Activated naive CD4-positive, alpha-beta T cell treated with anti-CD3 and anti-CD28 coated beads, Interleukin-2, amount 10 ng/mL, durations not matched to agents 7 days and 5 days (primary cell): ENCODE results near the gene ANKRD22.

Experiments
- CTCF ChIA-PET: fragments of 350-600 bp; sonication (Branson Sonifier 250); formaldehyde crosslinking; loops from one replicate; lab custom pipeline; 2021; ENCODE audit warnings: antibody characterized with exemption; lab: Charles Lee
- DNase-seq: peaks from one replicate; pipeline ENCODE4 v3.0.0-alpha.2; 2020
- H3K27ac Mint-ChIP-seq: one replicate; pipeline ENCODE4 v1.8.0; 2021; ENCODE audit warnings: mild to moderate bottlenecking, moderate library complexity, mixed read lengths
- H3K27me3 Mint-ChIP-seq: one replicate; pipeline ENCODE4 v1.8.0; 2021; ENCODE audit warnings: mild to moderate bottlenecking, mixed read lengths
- H3K36me3 Mint-ChIP-seq: one replicate; pipeline ENCODE4 v1.8.0; 2021; ENCODE audit warnings: mixed read lengths
- H3K4me1 Mint-ChIP-seq: one replicate; pipeline ENCODE4 v1.8.0; 2021; ENCODE audit warnings: mixed read lengths
- H3K4me3 Mint-ChIP-seq: one replicate; pipeline ENCODE4 v1.8.0; 2021; ENCODE audit warnings: mild to moderate bottlenecking, moderate library complexity, mixed read lengths
- H3K9me3 Mint-ChIP-seq: one replicate; pipeline ENCODE4 v1.8.0; 2021; ENCODE audit warnings: mixed read lengths

The ANKRD22 gene

DNA sequence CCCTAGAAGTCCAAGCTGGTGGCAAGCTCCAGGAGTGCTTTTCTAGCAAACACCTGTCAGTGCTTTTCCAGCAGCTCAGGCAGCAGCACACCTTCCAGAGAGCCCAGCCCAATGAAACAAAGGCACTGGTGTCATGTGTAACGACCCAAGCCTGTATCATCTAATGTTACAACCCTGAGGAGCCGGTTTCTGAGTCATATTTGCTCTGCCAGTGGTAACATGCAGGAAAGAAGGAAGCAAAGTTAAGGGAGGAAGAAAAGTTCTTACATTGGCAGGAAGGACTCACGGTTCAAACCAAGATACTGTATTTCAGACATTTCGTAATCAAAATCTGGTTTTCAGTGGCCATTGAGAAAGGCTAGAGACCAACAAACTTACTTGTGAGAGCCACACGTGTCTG is at the start of gene ANKRD22:
Gene ANKRD22, minus strand, starts transcription at position 139 of the 400 bp plus-strand sequence. CDS start 237 bp downstream, outside the sequence.
- no peak for DNase-seq
- Mint-ChIP-seq H3K27me3 (no peaks in the 10 kb centered on the region), H3K27ac (no peak within 1 kb of the TSS)

DNA sequence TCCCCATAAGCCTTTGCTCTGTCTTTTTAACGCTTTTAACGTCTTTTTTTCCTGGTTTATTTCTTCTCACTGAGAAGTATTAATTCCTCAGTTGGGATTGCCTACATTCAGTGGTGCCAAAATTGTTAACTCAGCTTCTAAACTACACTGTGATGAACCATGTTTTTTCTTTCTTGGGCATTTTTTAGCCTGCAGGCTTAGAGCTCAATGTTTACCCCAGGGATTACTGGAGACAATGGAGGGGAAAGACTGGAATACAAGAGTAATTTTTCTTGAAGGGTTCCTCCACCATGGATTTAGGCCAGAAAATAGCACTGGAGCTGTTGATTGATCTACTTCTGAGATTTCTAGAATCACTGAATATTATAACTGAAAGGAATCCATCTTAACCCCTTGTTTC is 48.2 kb upstream of the ANKRD22 start:
- H3K4me3 Mint-ChIP-seq: no peak overlapping the region
- DNase-seq: no peak
- CTCF ChIA-PET: interaction anchor here (0.8 to 5.0 kb wide), 5 partner anchors 13 to 171 kb away, joined by 3 to 27 read pairs (median 5); no protein-coding TSS in a partner anchor
- H3K36me3 Mint-ChIP-seq: peaks cover 65% of the 10 kb centered on the region
- H3K4me1 Mint-ChIP-seq: peaks cover 59% of the 10 kb centered on the region
- no peaks in the 10 kb centered on the region for H3K27me3 Mint-ChIP-seq
- H3K9me3 Mint-ChIP-seq: no peaks in the 10 kb centered on the region
- H3K27ac Mint-ChIP-seq: no peak overlapping the region

More for the DNA sequence above, at the start of gene ANKRD22:
- H3K36me3 Mint-ChIP-seq: no peaks in the 10 kb centered on the region
- CTCF ChIA-PET: interaction anchor here (1.0 kb wide), 1 partner anchor 16 kb away, joined by 7 read pairs; no protein-coding TSS in a partner anchor
- H3K4me3 Mint-ChIP-seq: no peak within 1 kb of the TSS
- no peaks in the 10 kb centered on the region for H3K9me3 Mint-ChIP-seq
- peaks cover 14% of the 10 kb centered on the region for H3K4me1 Mint-ChIP-seq

DNA sequence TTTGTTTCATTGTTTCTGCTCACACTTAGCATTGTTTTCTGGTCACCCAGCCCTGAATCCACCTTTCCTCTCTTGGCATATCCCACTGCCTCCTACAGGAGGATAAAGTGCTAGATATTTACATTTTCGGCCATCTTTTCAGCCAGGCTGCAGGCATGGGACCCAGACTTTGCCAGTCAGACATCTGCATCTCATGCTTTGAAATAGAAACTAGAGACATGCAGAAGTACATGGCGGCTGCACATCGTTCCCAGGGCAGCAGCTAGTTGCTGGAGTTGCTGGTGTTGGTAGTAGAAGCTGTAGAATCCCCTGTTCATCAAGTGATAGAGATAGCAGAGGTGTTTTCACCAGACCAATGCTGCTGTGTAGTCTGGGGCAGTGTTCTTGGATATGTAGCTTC is 47.1 kb upstream of the ANKRD22 start:
- Mint-ChIP-seq H3K9me3 (no peaks in the 10 kb centered on the region), H3K4me1 (peaks cover 59% of the 10 kb centered on the region), H3K27ac (no peak overlapping the region), H3K36me3 (peaks cover 57% of the 10 kb centered on the region), H3K27me3 (no peaks in the 10 kb centered on the region), H3K4me3 (no peak overlapping the region)
- DNase-seq: no peak
- CTCF ChIA-PET: interaction anchor here (1.1 kb wide), 1 partner anchor 62 kb away, joined by 6 read pairs; no protein-coding TSS in a partner anchor

DNA sequence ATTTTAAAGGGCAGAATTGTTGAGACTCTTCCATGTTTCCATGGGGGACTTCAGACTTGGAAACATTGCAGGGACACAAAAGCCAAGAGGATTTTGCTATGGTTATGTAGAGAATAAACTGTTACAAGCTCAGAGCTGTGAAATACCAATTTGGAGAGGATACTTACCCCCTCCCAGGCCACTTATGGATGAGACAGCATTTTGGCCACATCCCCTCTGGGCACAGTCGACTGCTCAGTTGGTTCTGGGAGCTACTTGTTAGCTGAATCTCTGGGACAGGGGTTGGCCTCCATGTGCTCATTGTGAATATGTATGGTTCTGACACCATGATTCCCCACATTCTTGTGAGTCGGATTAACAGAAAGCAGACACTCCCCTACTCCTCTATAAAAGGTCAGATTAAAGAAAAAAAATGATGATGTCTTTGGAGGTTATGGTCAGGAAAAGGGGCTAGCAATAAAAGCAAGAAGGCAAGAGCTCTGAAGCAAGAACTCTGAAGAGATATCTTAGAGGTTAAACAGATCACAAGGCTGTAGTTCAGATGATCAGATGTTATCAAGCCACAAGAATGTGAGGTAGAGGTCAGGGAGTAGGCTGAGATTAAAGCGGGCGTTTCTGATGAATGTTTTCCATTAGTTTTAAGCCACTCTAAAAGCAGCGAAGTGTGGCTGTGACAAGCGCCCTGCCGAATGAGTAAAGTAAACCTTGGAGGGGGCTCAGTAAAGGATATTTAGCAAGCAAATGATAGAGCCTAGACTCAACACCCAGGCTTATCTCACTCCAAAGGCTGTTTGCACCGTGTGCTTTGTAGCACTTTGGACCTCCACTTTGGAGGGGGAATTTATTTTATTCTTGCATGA is 45.6 kb upstream of the ANKRD22 start:
- Mint-ChIP-seq H3K4me3 (no peak overlapping the region), H3K27ac (no peak overlapping the region), H3K27me3 (no peaks in the 10 kb centered on the region), H3K4me1 (peaks cover 64% of the 10 kb centered on the region), H3K36me3 (peaks cover 44% of the 10 kb centered on the region), H3K9me3 (no peaks in the 10 kb centered on the region)
- no peak for DNase-seq
- CTCF ChIA-PET: no interaction called here

DNA sequence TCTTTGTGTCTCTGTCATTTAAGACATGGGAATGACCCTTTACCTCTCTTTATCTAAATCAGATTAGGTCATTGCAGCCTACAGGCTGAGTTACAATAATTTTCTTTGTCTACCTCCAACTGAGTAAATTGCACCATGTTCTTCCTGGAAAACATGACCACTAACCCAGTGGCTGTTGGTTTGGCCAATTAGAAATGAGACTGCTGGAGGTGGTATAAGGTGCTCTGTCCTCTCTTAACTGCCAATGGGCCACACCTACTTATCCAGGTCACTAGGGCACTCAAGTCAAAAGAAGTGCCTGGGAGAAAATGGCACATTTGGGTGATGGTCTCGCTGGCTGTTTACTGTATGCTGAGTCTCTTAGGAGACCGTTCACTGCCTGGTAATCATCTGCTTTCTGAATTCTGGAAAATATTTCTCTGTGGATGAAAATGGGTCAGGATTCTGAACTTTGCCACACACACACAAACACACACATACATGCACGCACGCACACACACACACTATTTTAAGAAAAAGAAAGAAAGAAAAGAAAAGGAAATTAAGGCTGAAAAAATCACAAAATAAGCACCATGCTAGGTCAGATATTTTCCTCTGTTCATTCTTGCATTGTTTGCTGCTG is 44.8 kb upstream of the ANKRD22 start:
- no peaks in the 10 kb centered on the region for H3K27me3 Mint-ChIP-seq
- no peak overlapping the region for H3K4me3 Mint-ChIP-seq
- peaks cover 40% of the 10 kb centered on the region for H3K36me3 Mint-ChIP-seq
- CTCF ChIA-PET: no interaction called here
- peaks cover 61% of the 10 kb centered on the region for H3K4me1 Mint-ChIP-seq
- no peaks in the 10 kb centered on the region for H3K9me3 Mint-ChIP-seq
- DNase-seq: no peak
- no peak overlapping the region for H3K27ac Mint-ChIP-seq

DNA sequence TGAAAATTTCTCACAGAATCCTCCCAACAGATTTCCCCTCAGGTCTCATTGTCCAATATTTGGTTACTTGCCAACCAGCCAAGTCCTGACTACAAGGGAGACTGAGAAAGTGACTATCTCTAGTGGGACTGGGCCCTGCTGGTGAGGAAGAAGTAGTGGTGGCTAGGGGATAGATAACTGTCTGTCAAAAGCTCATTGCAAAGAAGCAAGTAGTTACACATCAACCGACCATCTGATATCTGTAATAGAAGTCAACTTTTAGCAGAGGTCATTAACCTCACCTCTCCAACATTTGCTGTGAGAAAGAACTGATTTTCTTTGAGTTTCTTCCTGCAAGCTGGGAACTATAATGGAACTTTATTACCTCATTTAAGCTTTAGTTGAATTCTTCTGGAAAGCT is 43.6 kb upstream of the ANKRD22 start:
- CTCF ChIA-PET: interaction anchor here (1.2 kb wide), 1 partner anchor 9 kb away, joined by 3 read pairs; no protein-coding TSS in a partner anchor
- no peak overlapping the region for H3K4me3 Mint-ChIP-seq

DNA sequence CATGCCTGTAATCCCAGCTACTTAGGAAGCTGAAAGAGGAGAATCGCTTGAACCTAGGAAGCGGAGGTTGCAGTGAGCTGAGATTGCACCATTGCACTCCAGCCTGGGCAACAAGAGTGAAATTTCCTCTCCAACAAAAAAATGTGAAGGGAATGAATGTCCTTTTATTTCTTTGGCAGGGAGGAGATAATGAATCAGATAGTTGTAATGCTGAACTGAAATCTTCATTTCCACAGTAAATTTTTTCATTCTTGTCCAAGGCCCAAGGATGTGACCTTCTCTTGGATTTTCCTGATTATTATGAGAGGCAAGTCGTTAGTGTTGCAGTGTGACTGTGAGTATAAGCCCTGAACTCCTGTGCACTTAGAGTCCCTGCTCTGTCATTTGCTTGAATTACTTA is 42.0 kb upstream of the ANKRD22 start:
- H3K27ac Mint-ChIP-seq: no peak overlapping the region
- peaks cover 36% of the 10 kb centered on the region for H3K36me3 Mint-ChIP-seq
- H3K27me3 Mint-ChIP-seq: no peaks in the 10 kb centered on the region
- no peak overlapping the region for H3K4me3 Mint-ChIP-seq
- no peak for DNase-seq
- H3K4me1 Mint-ChIP-seq: peaks cover 55% of the 10 kb centered on the region
- H3K9me3 Mint-ChIP-seq: no peaks in the 10 kb centered on the region
- CTCF ChIA-PET: no interaction called here

More for the DNA sequence above, 43.6 kb upstream of the ANKRD22 start:
- H3K4me1 Mint-ChIP-seq: peaks cover 55% of the 10 kb centered on the region
- DNase-seq: no peak
- no peaks in the 10 kb centered on the region for H3K9me3 Mint-ChIP-seq
- no peaks in the 10 kb centered on the region for H3K27me3 Mint-ChIP-seq
- H3K27ac Mint-ChIP-seq: no peak overlapping the region
- H3K36me3 Mint-ChIP-seq: peaks cover 35% of the 10 kb centered on the region

DNA sequence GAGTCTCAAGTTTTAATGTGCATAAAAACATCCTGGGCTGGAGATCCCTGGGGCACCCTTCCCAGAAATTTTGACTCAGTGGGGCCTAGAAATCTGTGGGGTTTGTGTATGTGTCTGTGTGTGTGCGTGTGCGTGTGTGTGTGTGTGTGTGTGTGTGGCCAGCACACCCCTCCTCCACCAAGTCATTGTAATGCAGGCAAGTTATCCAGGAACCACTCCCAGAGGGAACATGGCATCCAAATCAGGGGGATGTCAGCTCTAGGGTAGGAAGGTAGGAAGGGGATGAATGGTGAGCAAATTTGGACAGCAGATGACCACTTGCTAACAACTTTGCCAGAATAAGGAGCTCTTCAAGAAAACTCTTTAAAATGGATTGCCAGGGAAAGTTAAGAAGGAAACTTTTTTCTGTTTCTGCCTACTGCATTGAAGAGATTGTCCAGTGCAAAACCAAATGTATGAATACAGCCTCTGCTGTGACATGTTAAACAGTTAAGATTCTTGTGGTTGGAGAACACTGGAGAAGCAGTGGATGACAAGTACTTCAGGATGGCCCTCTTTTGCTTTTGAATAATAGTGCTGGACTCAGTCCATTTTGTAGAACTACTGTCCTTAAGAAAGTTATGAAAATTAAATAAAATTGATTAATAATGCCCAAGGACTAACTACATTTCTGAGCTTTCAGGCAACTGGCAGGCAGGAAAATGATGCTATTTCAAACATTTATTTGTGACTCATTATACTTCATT is 40.8 kb upstream of the ANKRD22 start:
- H3K9me3 Mint-ChIP-seq: no peaks in the 10 kb centered on the region
- H3K27ac Mint-ChIP-seq: peak overlapping the region; percentile 20
- H3K36me3 Mint-ChIP-seq: peaks cover 40% of the 10 kb centered on the region
- peaks cover 59% of the 10 kb centered on the region for H3K4me1 Mint-ChIP-seq
- CTCF ChIA-PET: interaction anchor here (1.0 to 1.8 kb wide), 4 partner anchors 8 to 42 kb away, joined by 3 to 6 read pairs (median 4); no protein-coding TSS in a partner anchor
- DNase-seq: no peak
- H3K27me3 Mint-ChIP-seq: no peaks in the 10 kb centered on the region
- H3K4me3 Mint-ChIP-seq: no peak overlapping the region

DNA sequence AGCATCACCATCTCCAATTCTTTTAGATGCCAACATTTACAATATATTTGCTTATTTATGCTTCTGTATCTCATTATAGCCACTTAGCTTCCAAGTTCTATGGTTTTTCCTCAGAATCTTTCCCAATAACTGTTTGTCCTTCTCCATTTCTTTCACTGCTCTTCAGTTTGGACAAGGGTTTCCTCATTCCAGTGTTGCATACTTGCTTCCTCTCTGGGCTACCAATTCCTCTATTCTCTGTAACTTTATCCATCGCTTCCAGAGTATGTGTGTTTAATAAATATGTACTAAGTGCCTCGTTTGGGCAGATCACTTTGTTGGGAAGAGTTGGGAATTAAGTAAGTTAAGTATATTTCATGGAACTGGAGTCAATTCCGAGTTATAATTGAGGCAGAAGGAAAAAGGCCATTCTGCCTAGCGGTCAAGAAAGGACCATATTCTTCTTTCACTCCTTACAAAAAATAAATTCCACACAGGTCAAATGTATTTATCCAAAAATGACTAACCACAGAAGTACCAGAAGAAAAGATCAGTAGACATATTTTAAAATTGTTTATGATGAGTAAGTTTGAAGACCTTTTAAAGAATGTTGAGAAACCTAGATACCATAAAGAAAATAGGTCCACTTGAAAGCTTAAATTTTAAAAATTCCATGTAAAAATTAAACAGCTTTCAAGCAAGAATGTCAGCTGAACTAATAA is 39.2 kb upstream of the ANKRD22 start:
- Mint-ChIP-seq H3K4me3 (no peak overlapping the region), H3K36me3 (peaks cover 33% of the 10 kb centered on the region), H3K4me1 (peaks cover 58% of the 10 kb centered on the region), H3K27me3 (no peaks in the 10 kb centered on the region), H3K9me3 (no peaks in the 10 kb centered on the region), H3K27ac (no peak overlapping the region)
- CTCF ChIA-PET: interaction anchor here (1.0 to 1.8 kb wide), 2 partner anchors 41 to 43 kb away, joined by 3 to 6 read pairs; no protein-coding TSS in a partner anchor
- DNase-seq: no peak

DNA sequence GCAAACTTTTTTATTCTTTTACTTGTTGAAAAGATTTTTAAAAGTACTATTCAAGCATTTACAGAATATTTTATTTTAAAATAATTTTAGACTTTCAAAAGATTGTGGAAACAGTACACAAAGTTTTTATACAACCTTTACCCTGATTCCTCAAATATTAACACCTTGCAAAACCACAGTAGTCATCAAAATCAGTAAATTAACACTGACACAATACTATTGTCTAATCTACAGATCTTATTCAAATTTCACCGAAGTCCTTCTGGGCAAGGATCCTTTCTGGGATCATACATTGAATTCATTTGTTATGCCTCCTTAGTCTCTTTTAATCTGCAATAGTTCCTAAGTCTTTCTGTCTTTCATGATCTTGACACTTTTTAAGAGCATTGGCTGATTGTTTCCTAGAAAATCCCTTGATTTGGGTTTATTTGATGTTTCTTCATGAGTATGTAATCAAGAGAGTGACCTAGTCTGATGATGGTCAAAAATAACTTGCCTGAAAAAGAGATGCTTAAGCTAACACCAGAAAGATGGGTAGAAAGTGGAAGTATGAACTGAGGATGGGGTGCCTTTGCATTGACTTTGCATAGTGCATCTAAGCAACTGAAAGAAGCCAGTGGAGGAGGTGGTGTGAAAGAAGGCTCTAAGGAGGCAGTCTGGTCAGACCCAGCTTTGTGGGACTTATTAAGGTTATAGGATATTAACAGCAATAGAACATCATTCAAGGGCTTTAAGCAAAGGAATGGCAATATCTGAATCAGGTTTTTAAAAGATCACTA is 38.1 kb upstream of the ANKRD22 start:
- Mint-ChIP-seq H3K4me3 (no peak overlapping the region), H3K9me3 (no peaks in the 10 kb centered on the region), H3K4me1 (peaks cover 61% of the 10 kb centered on the region), H3K36me3 (peaks cover 36% of the 10 kb centered on the region), H3K27ac (no peak overlapping the region), H3K27me3 (no peaks in the 10 kb centered on the region)
- DNase-seq: no peak
- CTCF ChIA-PET: interaction anchor here (1.0 kb wide), 1 partner anchor 44 kb away, joined by 3 read pairs; no protein-coding TSS in a partner anchor

DNA sequence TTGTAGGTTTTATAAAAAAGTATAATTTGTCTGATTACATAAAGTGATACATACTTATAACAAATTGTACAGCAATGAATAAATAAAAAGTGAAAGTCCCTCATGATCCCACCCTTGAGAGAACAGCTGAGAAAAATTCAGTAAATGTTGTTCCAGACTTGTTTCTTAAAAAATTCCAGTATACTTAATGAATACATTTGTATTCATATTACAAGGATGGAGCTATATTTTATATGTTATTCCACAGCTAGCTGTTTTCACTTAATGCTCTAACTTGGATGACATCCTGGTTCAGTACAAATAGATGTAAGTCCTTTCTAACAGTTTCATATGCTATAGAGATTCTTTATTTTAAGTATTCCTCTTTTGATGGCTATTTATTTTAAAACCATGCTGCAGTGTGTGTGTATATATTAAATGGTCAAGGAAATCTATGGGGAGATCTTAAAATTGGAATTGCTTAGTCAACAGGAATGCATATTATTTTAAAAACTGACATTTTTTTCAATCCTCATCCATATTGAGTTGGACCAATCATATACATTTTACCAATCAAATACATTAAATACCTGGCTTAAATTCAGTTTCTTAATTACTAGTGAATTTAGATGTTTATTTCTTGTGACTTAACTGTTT is 37.3 kb upstream of the ANKRD22 start:
- peaks cover 42% of the 10 kb centered on the region for H3K36me3 Mint-ChIP-seq
- H3K27ac Mint-ChIP-seq: no peak overlapping the region
- no peak for DNase-seq
- H3K4me1 Mint-ChIP-seq: peaks cover 69% of the 10 kb centered on the region
- no peaks in the 10 kb centered on the region for H3K27me3 Mint-ChIP-seq
- no peak overlapping the region for H3K4me3 Mint-ChIP-seq
- CTCF ChIA-PET: interaction anchor here (0.6 to 5.8 kb wide), 2 partner anchors 54 to 1011 kb away, joined by 3 to 27 read pairs; no protein-coding TSS in a partner anchor
- H3K9me3 Mint-ChIP-seq: no peaks in the 10 kb centered on the region

DNA sequence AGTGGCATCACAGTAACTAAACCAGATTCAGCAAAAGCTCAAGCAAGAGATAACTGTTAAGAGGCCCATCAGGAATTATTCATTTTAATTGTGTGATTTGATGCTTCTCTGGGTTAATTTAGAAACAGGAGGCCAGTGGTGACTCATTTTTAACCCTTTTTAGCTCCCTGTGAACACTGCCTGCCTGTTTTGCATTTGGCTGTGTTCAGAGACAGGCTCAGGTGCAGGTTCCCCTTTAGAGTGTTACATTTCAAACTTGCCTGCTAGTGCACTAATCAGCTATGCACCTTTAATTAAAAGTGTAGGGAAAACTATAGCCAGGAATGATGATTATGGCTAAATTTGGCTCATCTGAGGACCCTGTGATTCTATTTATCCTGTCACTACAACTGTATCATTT is 34.9 kb upstream of the ANKRD22 start:
- H3K27ac Mint-ChIP-seq: no peak overlapping the region
- CTCF ChIA-PET: interaction anchor here (1.0 to 5.8 kb wide), 3 partner anchors 9 to 52 kb away, joined by 3 to 27 read pairs (median 5); no protein-coding TSS in a partner anchor
- peaks cover 82% of the 10 kb centered on the region for H3K4me1 Mint-ChIP-seq
- H3K36me3 Mint-ChIP-seq: peaks cover 61% of the 10 kb centered on the region
- no peak for DNase-seq
- no peaks in the 10 kb centered on the region for H3K9me3 Mint-ChIP-seq
- H3K4me3 Mint-ChIP-seq: no peak overlapping the region
- no peaks in the 10 kb centered on the region for H3K27me3 Mint-ChIP-seq
